Activated T-cell treated with anti-CD3 and anti-CD28 coated beads, Interleukin-2, amount 50 U/mL, for 48 hours (primary cell): ENCODE results near the gene ZNF70.
A peak's percentile ranks its signal among the peaks of the same experiment; 100 is the strongest.

ENCODE experiments used
- DNase-seq, 2 experiments: peaks; one replicate each; pipeline ENCODE4 v3.0.0-alpha.2; 2020

Gene ZNF70

DNA sequence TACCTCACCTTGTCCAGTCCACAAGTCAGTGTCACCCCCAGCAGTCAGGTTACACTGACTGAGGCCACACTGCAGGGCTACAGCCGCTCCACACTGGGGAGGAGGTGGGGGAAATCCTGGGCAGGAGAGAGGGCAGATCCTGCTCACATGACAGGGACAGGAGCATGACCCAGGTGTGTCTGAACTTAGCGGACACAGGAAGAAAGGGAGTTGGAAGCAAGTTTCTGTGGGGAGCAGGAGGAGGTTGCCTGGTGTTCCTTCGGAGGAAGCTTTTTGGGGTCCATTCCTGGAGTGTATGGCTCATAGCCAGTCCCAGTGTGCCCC is 27.6 kb upstream of the ZNF70 start:
- DNase-seq, result no peak

DNA sequence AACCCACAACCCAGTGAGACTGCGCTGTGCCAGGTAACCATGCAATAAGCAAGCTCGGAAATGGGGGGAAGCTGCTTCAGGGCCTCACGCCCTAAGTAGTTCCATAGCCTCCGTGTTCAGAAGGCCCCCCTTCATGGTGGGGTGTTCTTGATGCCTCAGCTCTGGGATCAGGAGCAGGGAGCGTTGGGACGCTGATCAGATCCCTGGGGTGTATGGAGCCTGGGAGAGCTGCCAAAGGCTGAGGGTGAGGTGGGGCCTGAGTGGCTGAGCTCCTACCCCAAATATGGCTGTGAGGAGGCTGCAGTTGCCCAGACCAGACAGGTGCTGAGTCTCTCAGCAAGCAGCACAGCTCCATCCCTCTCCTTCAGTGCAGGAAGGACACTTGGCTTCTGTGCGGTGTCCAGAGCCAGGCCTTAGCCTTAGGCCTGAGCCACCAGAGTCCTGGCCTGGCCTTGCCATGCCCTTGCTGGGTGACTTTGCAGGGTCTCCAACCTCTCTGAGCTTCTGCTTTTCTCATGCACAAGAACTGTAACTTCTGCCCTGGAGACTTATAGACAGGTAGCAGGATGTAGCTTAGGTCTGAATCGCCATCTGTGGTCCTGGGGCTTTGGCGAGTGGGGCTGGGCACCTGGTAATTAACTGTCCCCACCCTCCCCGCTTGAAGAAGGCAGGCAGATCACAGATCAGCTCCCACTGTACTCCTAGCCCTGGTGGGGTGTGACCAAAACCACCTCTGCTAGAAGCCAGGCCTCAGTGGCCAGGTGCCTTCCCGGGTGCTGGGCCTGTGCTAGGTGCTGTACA is 27.1 kb upstream of the ZNF70 start:
- DNase-seq, result no peak

DNA sequence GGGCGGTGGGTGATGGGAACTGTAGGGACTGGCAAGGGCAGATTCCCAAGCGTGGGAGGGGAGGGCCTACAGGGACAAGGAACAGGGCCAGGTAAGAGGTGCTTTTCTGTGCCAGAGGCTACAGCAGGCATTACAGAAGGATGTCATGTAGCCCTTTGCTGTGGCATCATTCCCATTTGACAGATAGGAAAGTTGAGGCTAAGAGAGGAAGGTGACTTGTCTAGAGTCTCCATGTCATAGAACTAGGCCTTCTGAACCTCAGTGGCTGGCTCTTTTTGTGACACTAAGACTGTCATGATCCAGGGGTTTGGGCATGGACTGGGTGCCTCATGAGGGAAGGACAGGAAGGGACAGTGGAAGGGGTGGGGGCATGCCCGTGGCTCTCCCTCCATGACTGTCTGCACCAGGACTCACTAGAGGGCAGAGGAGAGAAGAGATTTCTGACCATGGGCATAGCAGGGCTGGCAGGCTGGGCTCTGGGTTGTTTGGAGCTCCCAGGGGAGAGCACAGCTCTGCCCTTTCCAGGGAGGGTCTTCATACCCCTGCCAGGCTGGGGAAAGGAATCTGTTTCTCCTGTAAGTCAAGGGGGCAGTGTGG is 25.0 kb upstream of the ZNF70 start:
- DNase-seq, result no peak

DNA sequence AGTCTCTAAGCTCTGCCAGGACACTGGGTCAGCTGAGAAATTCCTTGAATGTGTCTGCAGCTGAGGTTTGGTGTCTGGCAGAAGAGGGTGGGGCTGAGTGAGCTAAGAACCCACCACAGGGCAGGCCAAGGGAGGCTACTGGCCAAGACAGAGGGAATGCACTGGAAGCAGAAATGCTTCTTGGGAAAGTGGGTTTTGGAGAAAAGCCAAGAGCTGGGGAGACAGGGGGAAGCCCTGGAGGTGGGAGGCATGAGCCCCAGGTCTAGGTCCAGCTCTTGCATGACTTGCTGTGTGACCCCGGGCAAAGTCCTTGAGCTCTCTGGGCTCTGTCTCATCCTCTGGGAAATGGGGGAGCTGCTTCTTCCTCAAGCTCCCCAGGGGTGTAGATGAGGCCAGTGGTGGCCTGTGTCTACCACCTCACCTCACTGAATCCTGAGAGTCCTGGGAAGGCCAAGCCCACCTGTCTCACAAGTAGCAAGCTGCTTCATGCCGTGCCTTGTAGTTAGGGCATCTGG is 24.1 kb upstream of the ZNF70 start:
- no peak for DNase-seq

DNA sequence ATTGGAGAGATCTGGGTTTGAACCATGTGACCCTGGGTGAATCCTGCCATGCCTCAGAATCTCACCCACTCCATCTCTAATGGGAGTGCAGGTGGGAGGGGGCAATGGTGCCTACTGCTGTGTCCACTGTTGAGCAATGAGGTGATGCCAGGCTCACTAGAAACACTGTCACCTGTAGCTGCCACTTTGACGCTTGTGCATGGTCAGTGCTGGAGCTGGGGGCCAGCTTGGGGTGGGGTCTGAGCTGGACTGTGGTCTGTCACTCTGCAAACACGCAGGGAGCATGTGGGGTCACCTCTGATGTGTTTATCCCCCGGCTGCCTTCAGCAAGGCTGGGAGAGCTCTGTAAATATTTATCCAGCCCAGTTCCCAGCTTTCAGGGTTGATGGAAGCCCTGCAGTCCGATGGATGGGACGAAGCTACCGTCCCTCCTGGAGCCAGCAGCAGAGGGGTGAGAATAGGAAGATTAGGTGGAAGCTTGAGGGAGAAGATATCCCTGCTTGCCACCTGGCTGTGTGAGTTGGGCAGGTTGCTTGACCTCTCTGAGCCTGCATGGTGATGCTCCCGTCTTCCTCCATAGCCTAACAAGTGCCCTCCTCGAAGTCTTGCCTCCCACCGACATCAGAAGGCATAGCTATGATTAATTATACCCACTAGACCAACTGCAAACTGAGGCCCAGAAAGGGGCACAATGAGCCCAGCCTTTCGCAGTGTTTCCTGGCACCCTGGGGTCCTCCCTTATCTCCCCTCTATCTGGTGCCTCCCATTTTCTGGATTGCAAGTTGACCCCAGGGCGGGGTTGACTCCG is 23.4 kb upstream of the ZNF70 start:
- DNase-seq, result no peak

DNA sequence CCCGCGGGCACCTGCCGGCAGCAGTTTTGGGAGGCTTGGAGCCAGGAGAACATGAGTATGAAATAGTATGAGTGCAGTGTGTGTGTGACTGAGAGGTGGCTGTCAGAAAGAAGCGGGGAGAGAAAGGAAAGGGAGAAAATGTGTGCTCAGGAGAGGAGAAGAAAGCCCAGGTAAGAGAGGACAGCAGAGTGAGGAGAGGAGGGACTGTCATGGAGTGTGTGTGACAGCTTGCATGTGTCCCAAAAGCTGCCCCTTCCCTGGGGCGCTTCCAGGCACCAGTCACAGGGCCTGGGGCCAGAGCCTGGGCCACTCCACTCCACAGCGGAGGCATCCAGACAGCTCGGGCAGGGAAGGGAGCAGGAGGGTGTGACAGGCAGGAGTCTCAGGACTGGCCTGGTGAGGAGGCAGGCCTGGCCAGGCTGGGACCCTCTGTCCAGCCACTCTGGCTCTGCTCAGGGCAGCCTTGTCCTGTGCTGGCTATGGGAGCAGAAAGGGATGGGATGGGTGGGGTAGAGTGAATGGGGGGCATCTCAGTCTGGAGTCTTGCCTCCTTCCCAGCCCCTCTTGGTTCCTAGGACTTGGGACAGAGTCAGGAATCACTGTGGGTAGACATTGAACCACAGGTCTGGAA is 22.7 kb upstream of the ZNF70 start:
- DNase-seq, result no peak

DNA sequence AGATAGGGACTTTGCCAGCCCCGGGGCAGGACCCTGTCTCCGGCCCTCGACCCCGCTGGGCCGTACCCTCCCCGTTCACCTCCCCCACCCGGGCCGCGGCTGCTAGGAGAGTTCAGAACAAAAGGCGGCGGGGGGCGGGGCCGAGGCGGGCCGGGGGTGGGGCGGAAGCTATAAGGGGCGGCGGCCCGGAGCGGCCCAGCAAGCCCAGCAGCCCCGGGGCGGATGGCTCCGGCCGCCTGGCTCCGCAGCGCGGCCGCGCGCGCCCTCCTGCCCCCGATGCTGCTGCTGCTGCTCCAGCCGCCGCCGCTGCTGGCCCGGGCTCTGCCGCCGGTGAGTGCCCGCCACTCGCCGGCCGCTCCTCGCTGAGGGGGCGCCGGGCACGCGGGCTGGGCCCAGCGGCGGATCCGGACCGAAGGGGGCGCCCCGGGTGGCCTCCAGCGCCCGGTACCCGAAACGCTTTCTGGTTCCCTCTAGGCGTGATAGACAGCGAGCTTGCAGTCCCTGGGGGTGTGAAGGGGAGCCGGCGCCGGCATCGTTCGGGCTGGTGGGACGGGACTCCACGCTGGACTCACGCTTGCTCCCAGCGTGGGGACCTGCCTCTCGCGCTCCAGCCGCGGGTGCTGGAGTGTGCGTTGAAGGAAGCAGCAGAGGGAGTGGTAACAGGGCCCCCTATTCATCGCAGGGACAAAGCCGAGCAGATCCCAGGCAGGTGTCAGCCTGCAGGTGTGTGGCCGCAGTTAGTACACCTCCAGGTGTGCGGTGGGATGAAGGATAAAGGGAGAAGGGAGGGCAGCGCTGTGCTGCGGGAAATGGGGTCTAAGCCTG is 21.9 kb upstream of the ZNF70 start, which contains the start of gene MMP11:
MMP11 (plus strand) TSS at position 201 of the 825 bp plus-strand sequence; CDS start at position 223, 22 bp downstream.
- peak; percentile 67 to 71 for DNase-seq

DNA sequence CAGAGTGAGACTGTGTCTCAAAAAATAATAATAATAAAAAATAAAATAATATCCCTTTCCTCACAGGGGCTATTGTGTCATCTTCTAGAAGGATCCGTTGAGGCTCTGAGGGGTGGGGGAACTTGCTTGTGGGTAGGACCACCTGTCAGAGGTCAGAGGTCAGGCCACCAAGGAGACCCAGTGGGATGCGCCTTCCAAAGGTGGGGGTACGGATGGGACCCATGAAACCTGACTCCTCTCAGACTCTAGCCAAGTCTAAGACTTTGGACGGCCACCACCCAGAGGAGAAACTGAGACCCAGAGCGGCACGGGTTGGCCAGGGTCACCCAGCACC is 21.4 kb upstream of the ZNF70 start:
- DNase-seq, result no peak

DNA sequence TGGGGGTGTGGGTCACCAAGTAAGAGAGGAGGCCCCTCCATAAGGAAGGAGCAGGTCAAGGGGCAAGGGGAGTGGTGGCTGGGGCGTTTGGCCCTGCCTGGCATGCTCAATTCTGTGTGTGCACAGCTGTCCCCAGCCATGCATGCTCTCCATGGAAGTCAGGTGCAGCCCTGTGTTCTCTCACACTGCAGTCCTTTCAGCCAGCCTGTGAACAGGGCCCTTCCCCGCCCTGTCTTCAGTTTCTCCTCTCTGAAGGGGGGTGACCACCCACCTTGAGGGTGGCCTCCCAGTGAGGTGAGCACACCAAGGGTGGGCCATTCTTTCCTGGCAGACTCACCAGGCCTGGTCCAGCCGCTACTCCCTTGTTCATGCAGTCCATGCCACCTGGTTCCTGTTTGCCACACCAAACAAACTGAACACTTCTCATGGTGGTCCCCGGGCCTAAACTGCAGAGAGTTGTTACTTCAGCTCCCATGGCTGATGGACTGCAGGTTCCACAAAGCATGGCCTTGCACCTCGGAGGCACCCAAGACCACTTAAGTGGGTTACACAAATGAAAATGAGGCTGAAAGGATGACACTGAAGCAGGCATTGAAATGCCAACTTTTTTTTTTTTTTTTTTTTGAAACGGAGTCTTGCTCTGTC is 18.5 kb upstream of the ZNF70 start:
- no peak for DNase-seq

DNA sequence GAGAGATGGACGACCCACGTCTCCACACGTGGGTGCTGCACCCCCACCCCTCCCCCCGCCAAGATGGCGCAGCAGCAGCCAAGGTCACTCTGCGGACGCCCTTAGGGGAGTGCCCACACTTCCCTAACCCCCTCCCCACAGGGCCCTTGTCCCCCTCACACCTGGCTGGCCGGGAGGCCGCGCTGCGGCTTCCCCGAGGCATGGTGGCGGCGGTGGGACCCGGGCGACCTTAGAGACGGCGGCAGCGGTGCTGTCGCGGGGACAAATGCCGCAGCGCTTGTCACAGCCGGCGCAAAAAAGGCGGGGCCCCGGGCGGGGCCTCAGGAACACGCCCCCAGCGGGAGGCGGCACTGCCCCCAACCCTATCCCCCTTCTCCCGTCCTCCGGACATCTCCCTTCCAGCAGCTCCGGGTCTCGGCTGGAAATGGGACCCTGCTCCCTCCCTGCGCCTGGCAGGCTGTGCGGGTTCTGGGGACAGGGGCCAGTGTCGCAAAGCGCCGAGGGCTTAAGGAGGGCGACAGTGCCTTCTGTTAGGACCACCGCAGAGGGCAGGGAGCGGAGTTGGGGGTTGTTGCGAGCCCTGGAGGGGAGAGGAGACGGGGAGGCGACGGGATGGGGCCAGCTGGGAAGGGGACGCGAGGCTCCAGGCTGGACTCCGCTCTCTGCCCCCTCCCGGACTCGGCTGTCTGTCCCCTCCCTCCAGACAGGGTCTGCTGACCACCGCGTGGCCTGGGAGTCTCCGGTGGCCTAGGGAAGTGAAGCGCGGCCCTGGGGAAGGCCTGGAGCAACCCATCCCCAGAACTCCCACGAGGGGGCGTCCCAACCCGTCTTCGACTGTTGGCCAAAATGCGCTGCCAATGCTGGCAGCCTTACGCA is 17.0 kb upstream of the ZNF70 start, which contains the start of gene CHCHD10:
CHCHD10 (minus strand) TSS at position 300 of the 876 bp plus-strand sequence; CDS start at position 202, 98 bp downstream.
- peak; percentile 88 to 91 for DNase-seq

DNA sequence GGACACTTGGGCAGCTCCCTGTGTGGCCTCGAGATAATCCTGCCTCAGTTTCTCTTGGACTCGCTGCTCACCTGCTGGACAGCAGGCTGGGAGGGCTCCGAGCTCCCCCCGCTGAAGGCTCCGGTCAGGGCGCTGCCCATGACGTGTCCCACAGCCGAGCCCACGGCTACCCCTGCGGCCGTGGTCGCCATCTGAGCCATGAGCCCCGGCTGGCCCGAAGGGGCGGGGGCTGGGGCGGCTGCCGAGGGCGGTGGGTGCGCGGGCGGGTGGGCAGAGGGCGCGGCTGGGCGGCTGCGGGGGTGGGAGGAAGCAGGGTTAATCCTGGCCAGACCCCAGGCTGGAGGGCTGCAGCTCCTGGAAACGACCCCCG is 16.4 kb upstream of the ZNF70 start:
- DNase-seq, result no peak

DNA sequence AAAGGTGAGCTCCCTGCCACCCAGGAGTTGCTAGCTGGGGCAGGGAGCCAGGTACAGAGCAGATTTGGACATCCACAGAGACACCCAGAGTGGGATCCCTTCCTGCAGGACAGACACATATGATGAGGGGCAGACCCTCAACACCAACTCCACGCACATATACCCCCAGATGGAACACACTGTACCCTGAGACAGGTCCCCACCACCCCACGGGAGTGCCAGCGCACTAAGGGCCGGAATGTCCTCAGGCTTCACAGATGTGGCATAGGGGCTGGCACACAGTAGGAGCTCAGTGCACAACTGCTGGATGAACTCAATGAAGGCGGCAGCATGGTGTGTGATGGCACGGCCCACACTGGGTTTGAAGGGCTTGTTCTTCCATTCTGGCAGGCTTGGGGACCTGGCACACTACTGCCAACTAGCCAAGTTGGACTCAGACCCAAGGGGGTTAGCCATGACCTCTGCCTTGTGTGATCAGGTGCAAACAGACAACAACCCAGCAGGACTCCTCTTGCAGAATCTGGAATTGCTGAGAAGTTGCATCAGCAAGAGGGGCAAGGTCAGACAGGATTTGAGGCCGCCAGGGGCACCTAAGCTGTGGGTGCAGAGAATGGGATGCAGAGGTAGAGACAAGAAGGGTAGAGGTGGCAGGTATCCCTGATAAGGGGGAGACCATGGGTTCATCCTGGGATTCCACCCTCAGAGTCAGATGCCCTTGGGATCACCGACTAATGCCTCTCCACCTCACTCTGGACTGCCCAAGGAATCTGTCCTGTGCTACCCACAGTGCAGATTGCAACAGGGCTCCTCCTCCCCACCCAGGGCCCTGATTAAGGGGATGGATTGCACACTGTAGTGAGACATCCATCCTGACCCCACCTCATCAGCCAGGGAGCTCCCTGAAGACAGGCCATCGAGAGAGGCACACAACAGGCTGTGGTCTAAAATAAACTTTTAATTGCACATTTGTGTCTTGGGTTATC is 14.3 kb upstream of the ZNF70 start:
- no peak for DNase-seq

DNA sequence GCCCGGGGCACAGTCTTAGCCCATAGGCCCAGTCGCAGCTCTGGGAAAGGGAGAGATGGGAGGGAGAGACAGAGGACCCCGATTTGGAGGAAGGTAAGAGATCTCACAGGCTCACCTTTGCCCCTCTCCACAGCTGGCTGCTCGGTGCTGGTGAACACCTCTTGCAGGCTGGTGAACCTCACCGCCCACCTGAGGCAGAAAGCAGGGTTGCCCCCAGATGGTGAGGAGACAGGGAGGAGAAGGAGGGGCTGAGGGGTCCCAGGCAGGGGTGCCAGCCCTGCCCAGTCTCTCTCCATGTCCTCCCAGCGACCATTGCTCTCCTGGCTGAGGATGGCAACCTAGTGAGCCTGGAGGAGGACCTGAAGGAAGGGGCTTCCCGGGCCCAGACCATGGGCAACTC is 13.0 kb upstream of the ZNF70 start:
- DNase-seq, result no peak

DNA sequence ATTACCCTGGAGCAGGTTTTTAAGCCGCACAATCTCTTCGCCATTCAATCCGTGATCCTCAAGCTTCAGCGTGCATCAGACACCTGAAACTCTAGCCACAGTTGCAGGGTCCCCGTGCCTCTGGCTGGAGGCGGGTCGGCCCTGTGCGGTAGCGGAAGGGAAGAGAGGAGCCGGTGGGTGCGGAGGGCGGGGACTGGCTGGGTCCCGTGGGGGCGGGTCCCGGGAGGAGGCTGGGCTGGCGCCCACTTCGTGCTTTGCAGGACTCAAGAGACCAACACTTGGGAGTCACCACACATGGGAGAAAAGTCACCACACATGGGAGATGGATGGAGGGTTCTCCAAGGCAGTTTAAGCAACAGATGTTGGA is 12.7 kb upstream of the ZNF70 start:
- DNase-seq, result peak; percentile 72 to 78

DNA sequence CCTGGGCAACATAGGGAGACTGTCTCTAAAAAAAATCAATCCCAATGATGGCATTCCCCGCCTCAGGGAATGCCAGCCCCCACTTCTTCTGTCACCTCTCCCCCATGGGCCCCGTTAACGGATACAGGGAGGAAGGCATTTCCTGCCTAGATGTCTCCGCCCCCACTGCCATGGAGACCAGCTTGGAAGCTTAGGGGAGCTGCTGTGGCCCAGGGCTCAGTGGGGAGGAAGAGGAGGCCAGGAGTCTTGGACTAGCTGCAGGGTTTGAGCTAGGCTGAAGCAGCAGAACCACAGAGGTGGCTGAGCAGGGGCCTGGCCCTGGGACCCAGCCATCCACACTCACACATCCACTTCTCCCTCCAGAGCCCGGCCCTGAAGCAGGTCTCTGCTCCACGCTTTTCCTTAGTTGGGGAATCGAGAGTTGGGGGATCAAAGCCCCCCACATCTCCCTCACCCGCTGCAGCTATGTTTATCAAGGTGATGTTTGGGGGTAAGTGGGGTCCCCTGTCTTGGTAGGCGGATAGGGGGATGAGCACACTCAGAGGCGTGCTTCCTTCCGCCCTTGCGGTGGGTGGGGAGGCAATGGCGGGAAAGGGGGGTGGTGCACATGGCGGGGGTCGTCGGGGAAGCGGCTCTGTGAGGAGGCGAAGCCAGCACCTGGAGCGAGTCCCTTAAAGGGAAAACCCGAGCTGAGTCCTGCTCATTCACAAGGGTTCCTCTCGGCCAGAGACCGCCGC is 12.1 kb upstream of the ZNF70 start, which contains the start of gene C22orf15:
C22orf15 (plus strand) TSS at position 149 of the 737 bp plus-strand sequence; CDS start at position 466, 317 bp downstream.
- DNase-seq, result peak in 1 of 2 experiments; percentile 49

DNA sequence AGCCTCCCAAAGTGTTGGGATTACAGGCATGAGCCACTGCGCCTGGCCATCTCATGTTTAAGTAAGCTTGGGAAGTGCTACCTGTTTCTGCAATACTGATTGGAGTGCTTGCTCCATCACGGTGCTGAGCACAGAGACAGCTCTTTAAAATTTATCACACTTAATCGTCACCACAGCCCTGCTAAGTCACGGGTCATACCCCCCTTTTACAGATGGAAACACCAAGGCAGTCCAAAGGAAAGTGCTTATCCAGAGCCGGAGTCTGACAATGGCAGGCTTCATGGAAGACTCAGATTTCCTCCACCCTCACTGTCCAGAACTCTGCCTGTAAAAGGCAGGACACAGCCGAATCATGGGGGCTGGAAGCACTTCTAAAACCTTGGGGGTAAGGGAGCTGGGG is 9.1 kb upstream of the ZNF70 start:
- DNase-seq, result no peak

DNA sequence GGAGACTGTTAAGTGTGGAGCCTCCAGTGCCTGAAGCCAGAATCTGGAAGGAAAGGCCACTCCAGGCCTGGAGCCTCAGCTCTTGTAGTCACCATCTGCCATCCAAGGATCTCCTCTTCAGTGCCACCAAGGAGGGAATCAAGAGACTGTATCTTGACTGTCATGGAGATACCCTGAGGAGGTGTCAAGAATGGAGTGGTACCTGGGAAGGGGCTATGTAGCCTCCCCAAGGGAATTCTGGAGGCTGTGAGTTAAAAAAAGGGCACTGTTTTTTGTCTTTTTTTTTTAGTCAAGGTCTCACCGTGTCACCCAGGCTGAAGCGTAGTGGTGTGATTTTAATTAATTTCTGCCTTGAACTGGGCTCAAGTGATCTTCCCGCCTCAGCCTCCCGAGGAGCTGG is 8.7 kb upstream of the ZNF70 start:
- no peak for DNase-seq

DNA sequence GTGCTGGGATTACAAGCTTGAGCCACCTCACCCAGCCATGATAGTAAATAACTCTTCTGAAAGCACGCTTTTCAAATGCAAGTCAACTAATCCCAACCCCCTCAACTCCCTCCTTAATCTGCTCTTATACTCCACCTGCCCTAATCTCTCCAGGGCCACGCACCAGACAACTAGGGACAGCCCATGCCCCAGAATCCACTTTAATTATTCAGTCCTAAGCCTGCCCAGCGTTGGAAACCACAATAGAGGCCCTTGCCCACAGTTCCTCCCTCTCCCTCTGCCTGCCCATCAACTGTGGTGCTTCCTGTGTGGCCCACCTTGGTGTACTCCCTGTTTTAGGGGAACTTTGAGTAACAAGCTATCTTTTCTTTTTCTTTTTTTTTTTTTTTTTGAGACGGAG is 6.0 kb upstream of the ZNF70 start:
- no peak for DNase-seq

DNA sequence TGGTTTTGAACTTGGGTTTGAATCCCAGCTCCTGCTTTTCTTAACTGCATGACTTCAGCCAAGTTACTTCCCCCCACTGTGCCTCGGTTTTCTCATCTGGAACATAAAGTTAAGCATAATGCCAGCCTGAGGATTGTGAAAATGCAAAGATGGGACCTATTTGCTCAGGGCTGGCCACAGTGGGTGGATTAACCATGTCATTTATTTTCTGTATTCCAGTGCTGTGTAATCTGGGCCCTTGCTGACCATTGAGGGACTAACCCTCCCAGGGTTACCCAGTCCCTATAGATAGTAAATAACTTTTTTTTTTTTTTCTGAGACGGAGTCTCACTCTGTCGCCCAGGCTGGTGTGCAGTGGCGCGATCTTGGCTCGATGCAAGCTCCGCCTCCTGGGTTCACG is 4.8 kb upstream of the ZNF70 start:
- DNase-seq, result no peak
